ENCODE data around the gene POLR1A.

Gene POLR1A

GRCh38 chr2:86064006-86064405, 41.7 kb downstream of the POLR1A start:
- no peak for DNase-seq (ENCODE audit: low spot score)

- DNase-seq (ENCODE audit: low spot score) = no peak
Measured at GRCh38 chr2:86062043-86062442, 43.6 kb downstream of the POLR1A start.

DNA sequence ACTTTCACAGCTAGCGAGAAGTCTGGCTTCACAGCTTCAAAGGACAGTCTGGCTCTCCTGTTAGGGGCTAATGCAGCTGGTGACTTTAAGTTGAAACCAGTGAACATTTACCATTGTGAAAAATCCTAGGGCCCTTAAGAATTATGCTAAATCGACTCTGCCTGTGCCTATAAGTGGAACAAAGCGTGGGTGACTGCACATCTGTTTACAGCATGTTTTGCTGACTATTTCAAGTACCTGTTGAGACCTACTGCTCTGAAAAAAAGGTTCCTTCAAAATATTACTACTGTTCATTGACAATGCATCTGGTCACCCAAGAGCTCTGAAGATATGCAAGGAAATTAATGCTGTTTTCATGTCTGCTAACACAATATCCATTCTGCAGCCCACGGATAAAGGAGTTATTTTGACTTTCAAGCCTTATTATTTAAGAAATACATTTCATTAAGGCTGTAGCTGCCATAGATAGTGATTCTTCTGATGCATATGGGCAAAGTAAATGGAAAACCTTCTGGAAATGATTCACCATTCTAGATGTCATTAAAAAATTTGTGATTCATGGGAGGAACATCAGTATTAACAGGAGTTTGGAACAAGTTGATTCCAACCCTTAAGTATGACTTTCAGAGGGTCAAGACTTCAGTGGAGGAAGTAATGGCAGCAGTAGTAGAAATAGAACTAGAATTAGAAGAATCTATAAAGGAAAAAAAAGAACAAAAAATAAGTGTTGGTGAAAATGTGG, 48.9 kb downstream of the POLR1A start:
- no peak for DNase-seq (ENCODE audit: low spot score)

- no peak for DNase-seq (ENCODE audit: low spot score)
Measured at GRCh38 chr2:86055314-86055713, 50.4 kb downstream of the POLR1A start.

DNA sequence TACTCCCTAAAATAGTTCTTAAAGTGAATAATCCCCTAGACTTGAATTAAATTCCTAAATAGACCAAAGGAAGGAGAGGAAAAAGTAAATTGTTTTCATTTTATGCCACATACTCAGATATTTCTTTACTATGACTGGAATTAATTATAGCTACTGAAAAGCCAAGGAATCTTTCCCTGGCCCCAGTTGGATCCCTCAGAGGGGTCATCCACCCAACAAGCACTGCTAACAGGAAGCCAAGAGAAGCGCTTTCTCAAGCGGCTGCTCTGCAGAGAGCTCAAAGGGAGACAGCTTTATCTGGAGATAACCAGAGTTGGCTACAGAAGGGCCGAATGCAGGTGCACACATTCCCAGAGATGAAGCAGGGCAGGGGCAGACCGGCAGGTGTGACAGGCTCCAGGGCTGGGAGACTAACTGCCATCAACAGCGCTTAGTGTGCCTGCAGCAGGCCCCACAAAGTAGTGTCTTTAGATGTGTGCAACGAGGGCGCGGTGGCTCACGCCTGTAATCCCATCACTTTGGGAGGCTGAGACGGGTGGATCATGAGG, 51.1 kb downstream of the POLR1A start:
- no peak for DNase-seq (ENCODE audit: low spot score)

DNA sequence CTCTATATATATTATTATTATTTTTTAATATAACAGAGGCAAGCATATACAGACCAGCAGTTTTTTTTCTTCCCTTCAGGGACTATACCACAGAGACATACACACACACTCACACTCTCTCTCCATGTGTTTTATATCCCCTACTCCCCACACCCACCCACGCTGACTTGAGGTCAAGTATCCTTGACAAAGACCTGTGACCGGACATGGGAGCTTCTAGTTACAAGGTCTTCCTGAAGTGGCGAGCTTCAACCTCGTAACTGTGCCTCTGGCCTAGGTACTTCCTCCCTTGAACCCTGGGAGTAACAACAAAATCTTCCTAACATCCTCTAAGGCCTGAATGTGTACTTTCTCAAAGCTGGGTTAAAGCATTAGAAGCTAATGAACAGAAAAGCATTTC, 52.5 kb downstream of the POLR1A start:
- DNase-seq (ENCODE audit: low spot score) = no peak

DNA sequence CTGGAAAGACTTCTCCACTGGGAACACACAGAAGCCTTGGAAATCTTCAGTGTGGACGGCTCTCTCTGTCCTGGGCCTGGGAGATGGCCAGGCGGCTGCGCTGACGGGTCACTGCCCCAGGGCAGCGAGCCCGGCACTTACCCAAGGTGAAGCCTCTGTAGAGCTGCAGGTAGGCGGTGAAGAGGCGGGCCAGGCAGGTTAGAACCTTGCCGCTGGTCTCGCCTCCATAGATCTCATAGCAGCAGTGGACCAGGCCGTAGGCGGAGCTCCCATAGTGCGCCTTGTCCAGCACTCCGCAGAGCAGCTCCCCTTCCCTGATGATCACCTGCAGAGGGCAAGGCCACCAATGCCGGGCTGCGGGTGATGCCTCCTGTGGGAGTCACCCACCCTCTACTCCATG, 53.0 kb downstream of the POLR1A start:
- DNase-seq (ENCODE audit: low spot score) = no peak

DNA sequence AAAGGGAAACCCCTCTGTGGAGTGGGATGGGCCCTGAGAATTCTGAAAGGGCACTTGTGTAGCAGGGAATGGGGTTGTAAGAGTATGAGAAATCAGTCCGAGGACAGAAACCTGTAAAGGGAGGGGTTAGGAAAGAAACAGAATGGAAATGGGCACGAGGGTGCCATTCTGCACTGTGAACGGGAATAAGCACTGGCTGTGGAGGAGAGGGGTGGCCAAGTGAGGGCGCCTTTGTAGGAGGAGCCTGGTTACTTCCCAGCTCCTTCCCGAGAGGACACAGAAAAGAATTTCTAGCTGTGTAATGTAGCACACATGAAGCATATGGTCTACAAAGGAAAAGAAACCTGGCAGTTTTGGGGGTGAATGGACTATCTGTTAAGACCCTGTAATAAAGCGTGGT, 53.4 kb downstream of the POLR1A start:
- DNase-seq (ENCODE audit: low spot score) = no peak

DNA sequence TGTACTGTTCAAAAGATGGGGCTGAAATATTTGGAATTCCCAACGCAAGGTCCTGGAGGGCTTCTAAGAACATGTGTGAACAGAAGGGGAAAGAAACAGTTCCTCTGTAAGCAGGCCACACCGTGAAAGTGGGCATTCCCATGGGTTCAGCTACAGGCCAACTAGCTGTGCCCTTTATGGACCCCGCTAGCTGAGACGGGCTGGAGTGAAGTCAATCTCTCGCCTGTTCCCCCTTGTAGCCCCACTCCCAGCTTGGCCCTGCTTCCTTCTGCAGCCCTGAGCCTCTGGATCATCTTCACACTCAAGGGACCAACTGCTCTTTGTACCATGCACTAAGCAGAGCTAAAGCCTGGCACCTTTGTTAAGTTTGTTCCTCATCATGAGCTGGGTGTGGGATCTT, 55.4 kb downstream of the POLR1A start:
- no peak for DNase-seq (ENCODE audit: low spot score)

DNA sequence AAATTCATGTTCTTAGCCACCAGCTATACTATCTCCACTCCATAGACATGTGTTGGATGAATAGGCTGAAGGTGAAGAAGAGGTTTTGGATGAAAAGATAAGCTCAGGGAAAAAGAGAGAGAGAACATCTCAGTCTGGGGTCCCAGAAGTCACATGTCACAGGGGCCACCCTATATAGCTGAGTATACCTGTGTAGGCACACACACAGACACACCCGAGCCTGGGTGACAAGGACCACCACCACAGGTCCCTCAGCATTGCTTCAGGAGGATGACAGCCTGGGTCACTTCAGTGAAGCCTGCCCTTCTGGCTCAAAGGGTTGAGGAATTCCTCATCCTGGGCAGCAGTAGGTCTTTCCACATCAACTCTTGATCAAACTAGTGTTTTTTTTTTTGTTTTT, 56.2 kb downstream of the POLR1A start:
- DNase-seq (ENCODE audit: low spot score) = no peak

DNA sequence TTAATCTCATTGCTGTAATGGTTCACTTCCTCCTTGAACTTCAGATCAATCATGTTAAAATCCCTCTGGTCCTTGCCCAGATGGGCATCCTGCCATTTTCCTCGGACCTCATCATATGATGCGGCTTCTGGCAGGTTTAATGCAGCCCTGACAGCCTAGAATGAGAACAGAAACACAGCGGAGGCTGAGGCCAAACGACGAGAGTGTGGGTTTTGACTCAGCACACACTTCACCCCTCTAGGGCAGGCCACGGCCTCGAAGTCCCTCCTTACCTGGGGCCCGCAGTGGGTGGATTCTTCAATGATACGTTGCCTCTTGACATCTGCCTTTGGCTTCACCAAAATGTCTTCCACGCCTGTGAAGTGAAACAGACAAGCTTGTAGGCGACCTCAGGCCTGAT, 56.8 kb downstream of the POLR1A start:
- DNase-seq (ENCODE audit: low spot score) = no peak

- DNase-seq (ENCODE audit: low spot score) = no peak
Measured at GRCh38 chr2:86048383-86048701, 57.3 kb downstream of the POLR1A start.

DNA sequence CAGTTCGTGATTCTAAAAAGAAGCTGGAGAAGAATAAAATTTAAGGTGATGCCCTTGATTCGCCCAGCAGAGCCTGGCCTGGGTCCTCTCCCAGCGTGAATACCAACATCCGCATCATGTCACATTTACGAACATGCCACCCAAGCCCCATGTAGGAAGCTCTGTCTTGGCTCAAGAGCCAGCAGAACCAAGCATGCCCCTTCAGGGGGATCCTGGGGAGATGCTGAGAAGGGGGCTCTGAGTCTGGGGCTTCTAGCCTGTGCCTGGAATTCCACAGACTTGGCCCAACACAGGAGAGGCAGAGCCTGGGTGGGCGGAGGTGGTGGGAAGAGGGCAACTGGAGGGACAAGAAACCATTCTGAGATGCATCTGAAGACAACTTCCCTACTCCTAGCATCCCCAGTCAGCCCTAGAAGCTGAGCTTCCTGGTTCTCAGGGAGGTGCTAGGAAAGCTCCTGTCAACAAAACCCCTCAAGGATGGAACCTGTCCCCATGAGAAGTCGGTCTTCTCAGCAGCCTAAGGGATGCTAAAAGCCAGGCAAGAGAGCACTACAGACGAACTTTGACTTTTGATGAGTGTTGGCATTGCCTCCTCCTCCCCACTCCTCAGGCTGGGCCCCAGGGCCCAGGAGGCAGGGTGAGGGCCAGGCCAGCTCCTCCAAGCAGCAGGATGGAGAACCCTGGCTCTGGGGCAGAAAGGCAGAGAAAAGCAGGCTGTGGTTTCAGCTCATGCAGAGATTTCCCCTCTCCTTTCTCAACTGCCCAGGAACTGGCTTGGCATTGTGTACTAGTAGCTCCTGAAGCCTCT, 57.9 kb downstream of the POLR1A start:
- no peak for DNase-seq (ENCODE audit: low spot score)

- no peak for DNase-seq (ENCODE audit: low spot score)
Measured at GRCh38 chr2:86045541-86045940, 60.1 kb downstream of the POLR1A start.

- no peak for DNase-seq (ENCODE audit: low spot score)
Measured at GRCh38 chr2:86044614-86045013, 61.1 kb downstream of the POLR1A start.

- DNase-seq (ENCODE audit: low spot score) = no peak
Measured at GRCh38 chr2:86044045-86044444, 61.6 kb downstream of the POLR1A start.

DNA sequence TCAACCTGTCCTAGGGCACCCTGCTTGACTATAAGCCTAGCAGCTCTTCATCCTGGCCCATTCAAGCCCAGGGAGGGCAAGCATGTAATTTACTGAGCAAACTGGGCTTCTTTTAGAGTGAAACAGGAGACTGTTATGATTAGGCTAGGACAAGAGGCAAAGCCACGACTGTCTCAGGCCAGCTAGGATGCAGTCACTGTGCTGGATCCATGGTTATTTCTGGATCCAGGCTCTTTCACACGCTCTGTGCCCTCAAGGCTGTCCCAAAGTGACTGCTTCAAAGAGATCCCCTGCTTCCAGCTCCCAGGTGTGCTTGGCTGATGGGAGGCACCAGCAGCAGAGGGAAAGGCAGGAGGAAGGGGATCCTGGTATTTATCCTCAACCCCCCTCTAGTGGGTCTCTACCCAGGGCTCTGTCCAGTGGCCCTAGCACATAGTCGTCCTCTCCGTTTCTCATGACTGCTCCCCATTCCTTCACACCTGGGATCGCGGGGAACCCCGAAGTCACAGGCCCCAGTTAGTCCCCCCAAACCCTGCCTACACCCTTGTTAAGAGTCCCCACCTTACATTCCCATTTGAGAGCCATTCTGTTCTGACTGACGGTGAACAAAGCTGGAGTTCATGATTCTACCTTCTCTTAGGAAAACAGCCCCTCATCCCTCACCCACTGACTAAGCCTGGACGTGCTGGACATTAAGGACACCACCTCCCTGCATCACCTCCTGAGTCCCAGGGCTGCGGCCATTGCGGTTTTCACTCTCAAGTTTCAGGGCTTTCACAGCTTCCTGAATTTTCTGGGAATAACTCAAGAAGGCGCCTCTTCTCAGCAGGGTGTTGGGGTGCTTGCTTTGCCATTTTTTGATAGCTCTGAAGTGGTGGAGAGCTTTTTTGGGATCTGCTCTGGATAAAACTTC, 63.2 kb downstream of the POLR1A start:
- no peak for DNase-seq (ENCODE audit: low spot score)

- no peak for DNase-seq (ENCODE audit: low spot score)
Measured at GRCh38 chr2:86039963-86040655, 65.6 kb downstream of the POLR1A start.

DNA sequence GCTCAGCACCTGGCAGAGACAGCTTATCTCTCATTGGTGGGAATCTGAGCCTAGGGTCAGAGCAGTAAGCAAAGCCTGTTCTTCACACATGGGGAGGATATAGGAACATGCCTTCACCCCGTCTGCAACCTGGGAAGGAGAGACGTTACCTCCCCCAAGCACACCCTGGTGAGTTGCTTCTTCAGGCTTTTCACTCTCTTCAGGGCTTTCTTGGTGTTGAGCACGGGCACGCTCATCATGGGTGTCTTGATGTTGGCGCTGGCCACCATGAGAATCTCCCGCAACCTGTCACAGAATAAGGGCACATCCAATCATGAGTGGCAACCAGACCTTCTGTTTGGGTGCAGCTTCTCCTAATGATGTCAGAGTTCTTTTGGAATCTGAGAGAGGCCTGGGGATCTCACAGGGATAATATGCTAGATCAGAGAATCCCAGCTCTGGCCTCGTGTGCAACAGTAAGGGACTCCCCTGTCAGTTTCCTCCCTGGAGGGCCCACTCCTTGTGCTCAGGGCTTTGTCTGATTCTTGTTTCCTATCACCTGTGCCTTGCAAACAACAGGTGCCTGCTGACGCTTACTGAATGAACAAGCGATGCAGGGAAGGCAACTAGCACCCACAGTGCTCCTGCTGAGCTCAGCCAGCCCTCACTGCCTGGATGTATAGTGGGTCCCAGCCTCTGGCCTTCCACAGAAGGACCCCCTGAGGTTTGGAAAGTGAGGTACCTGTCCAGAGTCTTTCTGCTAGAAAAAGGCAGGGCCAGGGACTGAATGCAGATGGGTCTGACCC, 66.3 kb downstream of the POLR1A start:
- no peak for DNase-seq (ENCODE audit: low spot score)

DNA sequence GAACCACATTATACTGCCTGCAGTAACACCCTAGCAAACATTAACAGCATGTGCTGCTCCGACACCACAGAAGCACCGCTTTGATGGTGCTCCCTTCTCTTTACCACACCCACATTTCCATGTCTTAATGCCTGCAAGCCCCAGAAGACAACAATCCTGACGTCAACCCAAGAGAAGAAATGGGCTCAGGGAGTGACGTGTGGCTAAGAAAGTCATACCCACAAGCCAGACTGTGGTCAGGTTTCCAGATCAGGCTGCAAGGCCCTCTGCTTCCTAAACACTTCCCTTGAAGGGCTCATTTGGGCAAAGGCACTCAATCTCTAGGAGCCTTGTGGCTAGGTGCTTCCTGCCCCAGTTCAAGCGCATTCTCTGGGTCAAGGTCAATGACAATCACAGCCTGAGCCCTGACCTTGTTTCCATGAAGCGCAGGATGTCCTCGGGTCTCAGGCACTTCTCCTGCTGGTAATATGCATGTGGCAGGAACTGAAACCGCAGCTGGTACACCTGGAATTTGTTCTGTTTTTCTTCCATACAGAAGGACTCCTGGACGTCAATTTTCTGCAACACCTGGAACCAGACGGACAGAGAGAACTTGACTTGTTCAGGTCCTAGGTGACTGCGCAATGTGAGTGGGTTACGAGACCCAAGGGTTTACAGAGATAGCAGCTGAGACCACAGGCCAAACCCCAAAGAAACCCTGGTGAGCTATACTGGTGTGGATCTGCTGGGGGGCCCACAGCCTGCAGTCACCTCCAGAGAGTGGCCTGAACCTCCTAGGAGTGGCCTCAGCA, 67.2 kb downstream of the POLR1A start:
- DNase-seq (ENCODE audit: low spot score) = peak; percentile 83
